SK-N-SH treated with all-trans-retinoic acid at 6 μM for 48 hours (cell line): Measurements from ENCODE around the gene NSUN7.

Experiments used
- ARNTL ChIP-seq: fragments of 450-650 bp; formaldehyde crosslinking; IDR thresholded peaks from 2 replicates; pipeline ENCODE4 v1.5.0; 2020; ENCODE audit warnings: low read depth, mild to moderate bottlenecking, moderate library complexity, borderline replicate concordance
- BACH2 ChIP-seq: fragments of 250-450 bp; sonication (Bioruptor Pico); IDR thresholded peaks from 2 replicates; pipeline ENCODE4 v1.9.0; 2021; ENCODE audit warnings: mild to moderate bottlenecking, borderline replicate concordance
- GLIS3 ChIP-seq: fragments of 250-450 bp; sonication (Bioruptor Pico); IDR thresholded peaks from 2 replicates; pipeline ENCODE4 v1.5.0; 2020; ENCODE audit warnings: mild to moderate bottlenecking, moderate library complexity
- RARB ChIP-seq: fragments of 250-450 bp; sonication (Bioruptor Pico); IDR thresholded peaks from 2 replicates; pipeline ENCODE4 v1.8.0; 2021; ENCODE audit warnings: mild to moderate bottlenecking, moderate library complexity
- SNAI2 ChIP-seq: fragments of 250-450 bp; sonication (Bioruptor Pico); IDR thresholded peaks from 2 replicates; pipeline ENCODE4 v1.5.0; 2020; ENCODE audit warnings: mild to moderate bottlenecking, moderate library complexity
- TSHZ2 ChIP-seq: fragments of 250-450 bp; sonication (Bioruptor Pico); IDR thresholded peaks from 2 replicates; pipeline ENCODE4 v1.5.0; 2020; ENCODE audit warnings: mild to moderate bottlenecking, moderate library complexity
- ZC3H10 ChIP-seq: fragments of 250-450 bp; sonication (Bioruptor Pico); IDR thresholded peaks from 2 replicates; pipeline ENCODE4 v1.5.1; 2021; ENCODE audit warnings: mild to moderate bottlenecking, moderate library complexity
- ZFP3 ChIP-seq: fragments of 250-450 bp; sonication (Bioruptor Pico); IDR thresholded peaks from 2 replicates; pipeline ENCODE4 v1.5.0; 2020; ENCODE audit warnings: mild to moderate bottlenecking, moderate library complexity
- ZFP30 ChIP-seq: fragments of 450-650 bp; formaldehyde crosslinking; IDR thresholded peaks from 2 replicates; pipeline ENCODE4 v1.5.0; 2022; ENCODE audit warnings: mild to moderate bottlenecking, moderate library complexity
- ZNF70 ChIP-seq: fragments of 450-650 bp; formaldehyde crosslinking; IDR thresholded peaks from 2 replicates; pipeline ENCODE4 v1.5.0; 2020; ENCODE audit warnings: mild to moderate bottlenecking, moderate library complexity
- ZNF8 ChIP-seq: fragments of 450-650 bp; formaldehyde crosslinking; IDR thresholded peaks from 2 replicates; pipeline ENCODE4 v1.5.0; 2020; ENCODE audit warnings: mild to moderate bottlenecking, moderate library complexity
- TF ChIP-seq, protein P1 (sequence below): fragments of 250-450 bp; sonication (Bioruptor Pico); IDR thresholded peaks from 2 replicates; pipeline ENCODE4 v1.5.1; 2020; ENCODE audit warnings: low read depth, mild to moderate bottlenecking, moderate library complexity
- TF ChIP-seq, protein P2 (sequence below): fragments of 250-450 bp; sonication (Bioruptor Pico); IDR thresholded peaks from 2 replicates; pipeline ENCODE4 v1.8.0; 2020; ENCODE audit warnings: mild to moderate bottlenecking, moderate library complexity, borderline replicate concordance

DNA sequence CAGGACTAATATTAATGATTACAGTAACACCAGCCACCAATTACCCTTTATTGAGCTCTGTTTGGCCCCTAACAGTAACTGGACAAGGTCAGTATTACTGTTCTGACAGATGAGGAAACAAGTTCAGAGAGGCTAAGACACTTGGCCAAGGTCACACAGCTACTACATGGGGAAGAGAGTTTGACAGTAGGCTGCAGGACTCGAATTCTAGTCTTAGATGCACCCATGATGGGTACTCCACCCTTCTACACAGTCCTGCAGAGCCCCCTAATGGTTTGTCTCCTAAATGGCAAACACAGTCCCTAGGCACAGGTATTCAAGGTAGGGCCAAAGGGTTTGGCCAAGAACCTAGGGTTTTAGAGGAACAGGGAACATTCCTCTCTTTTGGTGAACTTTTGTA lies 93.9 kb downstream of the NSUN7 start:
- TF ChIP-seq ZFP30 (CRISPR knock-in tag), result no peak
- TF ChIP-seq ZC3H10 (CRISPR knock-in tag), result no peak
- no peak for TF ChIP-seq ZFP3 (CRISPR knock-in tag)
- TF ChIP-seq ZNF8 (CRISPR knock-in tag), result no peak
- TF ChIP-seq ARNTL (CRISPR knock-in tag), result no peak
- TF ChIP-seq, protein P1, sequence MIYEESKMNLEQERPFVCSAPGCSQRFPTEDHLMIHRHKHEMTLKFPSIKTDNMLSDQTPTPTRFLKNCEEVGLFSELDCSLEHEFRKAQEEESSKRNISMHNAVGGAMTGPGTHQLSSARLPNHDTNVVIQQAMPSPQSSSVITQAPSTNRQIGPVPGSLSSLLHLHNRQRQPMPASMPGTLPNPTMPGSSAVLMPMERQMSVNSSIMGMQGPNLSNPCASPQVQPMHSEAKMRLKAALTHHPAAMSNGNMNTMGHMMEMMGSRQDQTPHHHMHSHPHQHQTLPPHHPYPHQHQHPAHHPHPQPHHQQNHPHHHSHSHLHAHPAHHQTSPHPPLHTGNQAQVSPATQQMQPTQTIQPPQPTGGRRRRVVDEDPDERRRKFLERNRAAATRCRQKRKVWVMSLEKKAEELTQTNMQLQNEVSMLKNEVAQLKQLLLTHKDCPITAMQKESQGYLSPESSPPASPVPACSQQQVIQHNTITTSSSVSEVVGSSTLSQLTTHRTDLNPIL (CRISPR knock-in tag), result no peak
- no peak for TF ChIP-seq TSHZ2 (CRISPR knock-in tag)
- no peak for TF ChIP-seq BACH2
- TF ChIP-seq RARB (CRISPR knock-in tag), result no peak
- no peak for TF ChIP-seq SNAI2 (CRISPR knock-in tag)
- TF ChIP-seq ZNF70 (CRISPR knock-in tag), result no peak
- TF ChIP-seq GLIS3, result no peak
- TF ChIP-seq, protein P2, sequence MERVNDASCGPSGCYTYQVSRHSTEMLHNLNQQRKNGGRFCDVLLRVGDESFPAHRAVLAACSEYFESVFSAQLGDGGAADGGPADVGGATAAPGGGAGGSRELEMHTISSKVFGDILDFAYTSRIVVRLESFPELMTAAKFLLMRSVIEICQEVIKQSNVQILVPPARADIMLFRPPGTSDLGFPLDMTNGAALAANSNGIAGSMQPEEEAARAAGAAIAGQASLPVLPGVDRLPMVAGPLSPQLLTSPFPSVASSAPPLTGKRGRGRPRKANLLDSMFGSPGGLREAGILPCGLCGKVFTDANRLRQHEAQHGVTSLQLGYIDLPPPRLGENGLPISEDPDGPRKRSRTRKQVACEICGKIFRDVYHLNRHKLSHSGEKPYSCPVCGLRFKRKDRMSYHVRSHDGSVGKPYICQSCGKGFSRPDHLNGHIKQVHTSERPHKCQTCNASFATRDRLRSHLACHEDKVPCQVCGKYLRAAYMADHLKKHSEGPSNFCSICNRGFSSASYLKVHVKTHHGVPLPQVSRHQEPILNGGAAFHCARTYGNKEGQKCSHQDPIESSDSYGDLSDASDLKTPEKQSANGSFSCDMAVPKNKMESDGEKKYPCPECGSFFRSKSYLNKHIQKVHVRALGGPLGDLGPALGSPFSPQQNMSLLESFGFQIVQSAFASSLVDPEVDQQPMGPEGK (CRISPR knock-in tag), result no peak
